ENCODE measurements around the gene NFATC3.

Gene NFATC3

GRCh38 chr16:68186877-68187276 lies 101.7 kb downstream of the NFATC3 start:
- DNase-seq (ENCODE audit: low read depth in 2 of 2) = no peak

GRCh38 chr16:68187505-68187904 lies 102.3 kb downstream of the NFATC3 start:
- no peak for DNase-seq (ENCODE audit: low read depth in 2 of 2)

GRCh38 chr16:68188170-68188569 lies 103.0 kb downstream of the NFATC3 start:
- no peak for DNase-seq (ENCODE audit: low read depth in 2 of 2)

- no peak for DNase-seq (ENCODE audit: low read depth in 2 of 2)
Observed at GRCh38 chr16:68190081-68190480, 104.9 kb downstream of the NFATC3 start.

GRCh38 chr16:68190736-68191510 lies 105.8 kb downstream of the NFATC3 start:
- DNase-seq (ENCODE audit: low read depth in 2 of 2) = no peak

- no peak for DNase-seq (ENCODE audit: low read depth in 2 of 2)
Observed at GRCh38 chr16:68194251-68194650, 109.1 kb downstream of the NFATC3 start.

GRCh38 chr16:68197250-68197649 lies 112.1 kb downstream of the NFATC3 start:
- DNase-seq (ENCODE audit: low read depth in 2 of 2) = no peak

- no peak for DNase-seq (ENCODE audit: low read depth in 2 of 2)
Observed at GRCh38 chr16:68200088-68200783, 115.1 kb downstream of the NFATC3 start.

- DNase-seq (ENCODE audit: low read depth in 2 of 2) = no peak
Observed at GRCh38 chr16:68202091-68202519, 116.9 kb downstream of the NFATC3 start.

GRCh38 chr16:68206245-68206644 lies 121.1 kb downstream of the NFATC3 start:
- DNase-seq (ENCODE audit: low read depth in 2 of 2) = no peak

- DNase-seq (ENCODE audit: low read depth in 2 of 2) = no peak
Observed at GRCh38 chr16:68214726-68215125, 129.6 kb downstream of the NFATC3 start.

- no peak for DNase-seq (ENCODE audit: low read depth in 2 of 2)
Observed at GRCh38 chr16:68215302-68215701, 130.1 kb downstream of the NFATC3 start.

GRCh38 chr16:68216240-68216639 lies 131.1 kb downstream of the NFATC3 start:
- no peak for DNase-seq (ENCODE audit: low read depth in 2 of 2)

- DNase-seq (ENCODE audit: low read depth in 2 of 2) = no peak
Observed at GRCh38 chr16:68217506-68217905, 132.3 kb downstream of the NFATC3 start.

GRCh38 chr16:68219725-68220351 lies 134.7 kb downstream of the NFATC3 start:
- DNase-seq (ENCODE audit: low read depth in 2 of 2) = no peak

- no peak for DNase-seq (ENCODE audit: low read depth in 2 of 2)
Observed at GRCh38 chr16:68223072-68223471, 137.9 kb downstream of the NFATC3 start.

- DNase-seq (ENCODE audit: low read depth in 2 of 2) = no peak
Observed at GRCh38 chr16:68226116-68226515, 140.9 kb downstream of the NFATC3 start.

- no peak for DNase-seq (ENCODE audit: low read depth in 2 of 2)
Observed at GRCh38 chr16:68227183-68227793, 142.1 kb downstream of the NFATC3 start.

GRCh38 chr16:68227850-68228553 lies 142.8 kb downstream of the NFATC3 start:
- DNase-seq (ENCODE audit: low read depth in 2 of 2) = no peak

- DNase-seq (ENCODE audit: low read depth in 2 of 2) = no peak
Observed at GRCh38 chr16:68228652-68229051, 143.5 kb downstream of the NFATC3 start.

- DNase-seq (ENCODE audit: low read depth in 2 of 2) = no peak
Observed at GRCh38 chr16:68229431-68230175, 144.4 kb downstream of the NFATC3 start.
